IMR-90 (cell line): ENCODE results near the gene FAM110D.

ENCODE experiments used
- CTCF ChIP-seq: conservative IDR thresholded peaks from 2 replicates; pipeline ENCODE4 v1.5.1; 2012; ENCODE audit warnings: mild to moderate bottlenecking, low read depth, low read length, improper control_type of control experiment
- FOS ChIP-seq: fragments of 150-350 bp; IDR thresholded peaks from 2 replicates; pipeline ENCODE4 v1.6.1; 2016; ENCODE audit warnings: low read depth, low read length
- NFE2L2 ChIP-seq: fragments of 150-350 bp; IDR thresholded peaks from 2 replicates; pipeline ENCODE4 v1.6.1; 2016; ENCODE audit warnings: low read depth, mild to moderate bottlenecking, low read length
- POLR2A ChIP-seq: IDR thresholded peaks from 2 replicates; pipeline ENCODE4 v1.6.1; 2012; ENCODE audit warnings: mild to moderate bottlenecking, low read depth, low read length
- RCOR1 ChIP-seq: IDR thresholded peaks from 2 replicates; pipeline ENCODE4 v1.6.1; 2012; ENCODE audit warnings: mild to moderate bottlenecking, low read length, improper control_type of control experiment; ENCODE audit not compliant: insufficient replicate concordance
- RFX5 ChIP-seq: IDR thresholded peaks from 2 replicates; pipeline ENCODE4 v1.8.0; 2012; ENCODE audit warnings: low read depth, mild to moderate bottlenecking, low read length, moderate library complexity

- TF ChIP-seq CTCF (no peak), POLR2A (no peak), RFX5 (no peak), NFE2L2 (no peak), RCOR1 (no peak), FOS (no peak)
These were observed 21.2 kb downstream of the FAM110D start for GRCh38 chr1:26180010-26180506.
